HEK293 (cell line): ENCODE results near the gene SGMS1.

Experiments used
- CTCF ChIA-PET: fragments of 350-600 bp; formaldehyde crosslinking; extraction: SDS; loops from one replicate; lab custom pipeline; 2021; ENCODE audit warnings: antibody characterized with exemption; lab: Yijun Ruan, JAX
- POLR2A ChIA-PET: fragments of 300-600 bp; formaldehyde crosslinking; extraction: SDS; loops from one replicate; lab custom pipeline; 2020; ENCODE audit warnings: antibody characterized with exemption, inconsistent platforms; lab: Yijun Ruan, JAX
- H3K27ac ChIP-seq: fragments of 200-500 bp; sonication (Bioruptor generic); 2 replicates; pipeline ENCODE4 v1.5.1; 2014; ENCODE audit warnings: low read depth, low read length, control low read depth, inconsistent platforms; ENCODE audit errors: extremely low read depth
- H3K36me3 ChIP-seq, 2 experiments: fragments of 200-500 bp in 1 of 2; sonication (Bioruptor generic) in 1 of 2; 1 replicate in 1 of 2; 2 replicates in 1 of 2; pipeline ENCODE4 v1.5.1; 2014 to 2017; ENCODE audit warnings: inconsistent platforms in 2 of 2, low read length in 2 of 2; ENCODE audit not compliant: control insufficient read depth in 2 of 2, insufficient read depth in 1 of 2
- H3K4me1 ChIP-seq: fragments of 200-500 bp; sonication (Bioruptor generic); 2 replicates; pipeline ENCODE4 v1.5.1; 2014; ENCODE audit warnings: mild to moderate bottlenecking, low read length, inconsistent platforms; ENCODE audit not compliant: control insufficient read depth, insufficient read depth
- H3K4me3 ChIP-seq: 2 replicates; pipeline ENCODE4 v1.5.1; 2011; ENCODE audit warnings: low read depth, mild to moderate bottlenecking, control low read depth, low read length, moderate library complexity
- H3K9me3 ChIP-seq: fragments of 200-500 bp; sonication (Bioruptor generic); 2 replicates; pipeline ENCODE4 v1.5.1; 2014; ENCODE audit warnings: low read depth, low read length, inconsistent platforms; ENCODE audit not compliant: control insufficient read depth, insufficient read depth
- HOXD13 ChIP-seq: sonication (generic); formaldehyde crosslinking; IDR thresholded peaks from 2 replicates; pipeline ENCODE4 v1.8.0; 2022; ENCODE audit warnings: missing genetic modification reagents, borderline replicate concordance
- INSM2 ChIP-seq: fragments of 450-650 bp; formaldehyde crosslinking; IDR thresholded peaks from 2 replicates; pipeline ENCODE4 v1.5.1; 2016; ENCODE audit warnings: missing biosample characterization, missing genetic modification characterization
- KLF1 ChIP-seq: fragments of 450-650 bp; formaldehyde crosslinking; IDR thresholded peaks from 2 replicates; pipeline ENCODE4 v1.5.1; 2016; ENCODE audit warnings: missing biosample characterization, missing genetic modification characterization
- OSR2 ChIP-seq: fragments of 450-650 bp; formaldehyde crosslinking; IDR thresholded peaks from 2 replicates; pipeline ENCODE4 v1.5.1; 2016; ENCODE audit warnings: missing biosample characterization, missing genetic modification characterization
- PBX3 ChIP-seq: sonication (generic); formaldehyde crosslinking; IDR thresholded peaks from 2 replicates; pipeline ENCODE4 v1.8.1; 2022; ENCODE audit warnings: mild to moderate bottlenecking, moderate library complexity, missing genetic modification reagents
- SCRT1 ChIP-seq: fragments of 450-650 bp; formaldehyde crosslinking; IDR thresholded peaks from 2 replicates; pipeline ENCODE4 v1.5.1; 2016; ENCODE audit warnings: missing biosample characterization, missing genetic modification characterization, borderline replicate concordance
- SP7 ChIP-seq: fragments of 450-650 bp; formaldehyde crosslinking; IDR thresholded peaks from 2 replicates; pipeline ENCODE4 v1.5.1; 2016; ENCODE audit warnings: missing biosample characterization, missing genetic modification characterization
- ZBTB49 ChIP-seq: fragments of 450-650 bp; formaldehyde crosslinking; IDR thresholded peaks from 2 replicates; pipeline ENCODE4 v1.5.1; 2016; ENCODE audit warnings: missing biosample characterization, missing genetic modification characterization, low read depth
- ZFP3 ChIP-seq: fragments of 450-650 bp; formaldehyde crosslinking; IDR thresholded peaks from 2 replicates; pipeline ENCODE4 v1.5.1; 2016; ENCODE audit warnings: low read depth, missing biosample characterization, missing genetic modification characterization
- ZFP37 ChIP-seq: fragments of 450-650 bp; formaldehyde crosslinking; IDR thresholded peaks from 2 replicates; pipeline ENCODE4 v1.5.1; 2016; ENCODE audit warnings: missing biosample characterization, missing genetic modification characterization
- ZFP69B ChIP-seq: fragments of 450-650 bp; formaldehyde crosslinking; IDR thresholded peaks from 2 replicates; pipeline ENCODE4 v1.5.1; 2016; ENCODE audit warnings: missing biosample characterization, missing genetic modification characterization
- ZNF140 ChIP-seq: fragments of 450-650 bp; formaldehyde crosslinking; IDR thresholded peaks from 2 replicates; pipeline ENCODE4 v1.5.1; 2016; ENCODE audit warnings: missing biosample characterization, missing genetic modification characterization
- ZNF184 ChIP-seq: fragments of 450-650 bp; IDR thresholded peaks from 2 replicates; pipeline ENCODE4 v1.5.1; 2018; ENCODE audit warnings: missing biosample characterization, mild to moderate bottlenecking, missing genetic modification characterization
- ZNF211 ChIP-seq: fragments of 450-650 bp; formaldehyde crosslinking; IDR thresholded peaks from 2 replicates; pipeline ENCODE4 v1.5.1; 2016; ENCODE audit warnings: low read depth, missing biosample characterization, missing genetic modification characterization
- ZNF302 ChIP-seq: fragments of 450-650 bp; formaldehyde crosslinking; IDR thresholded peaks from 2 replicates; pipeline ENCODE4 v1.5.1; 2016; ENCODE audit warnings: missing biosample characterization, missing genetic modification characterization, low read depth
- ZNF311 ChIP-seq: fragments of 450-650 bp; formaldehyde crosslinking; IDR thresholded peaks from 2 replicates; pipeline ENCODE4 v1.5.1; 2017; ENCODE audit warnings: missing biosample characterization, missing genetic modification characterization, borderline replicate concordance
- ZNF362 ChIP-seq: fragments of 450-650 bp; formaldehyde crosslinking; IDR thresholded peaks from 2 replicates; pipeline ENCODE4 v1.5.1; 2016; ENCODE audit warnings: missing biosample characterization, missing genetic modification characterization
- ZNF366 ChIP-seq: fragments of 450-650 bp; formaldehyde crosslinking; conservative IDR thresholded peaks from 2 replicates; pipeline ENCODE4 v1.5.1; 2016; ENCODE audit warnings: missing biosample characterization, missing genetic modification characterization
- ZNF558 ChIP-seq: fragments of 450-650 bp; formaldehyde crosslinking; IDR thresholded peaks from 2 replicates; pipeline ENCODE4 v1.5.1; 2016; ENCODE audit warnings: missing biosample characterization, missing genetic modification characterization
- ZNF621 ChIP-seq: fragments of 450-650 bp; formaldehyde crosslinking; IDR thresholded peaks from 2 replicates; pipeline ENCODE4 v1.5.1; 2017; ENCODE audit warnings: missing biosample characterization, missing genetic modification characterization
- ZNF664 ChIP-seq: fragments of 450-650 bp; formaldehyde crosslinking; IDR thresholded peaks from 2 replicates; pipeline ENCODE4 v1.5.1; 2016; ENCODE audit warnings: missing biosample characterization, missing genetic modification characterization
- ZNF677 ChIP-seq: fragments of 450-650 bp; IDR thresholded peaks from 2 replicates; pipeline ENCODE4 v1.5.0; 2018; ENCODE audit warnings: missing biosample characterization, mild to moderate bottlenecking, missing genetic modification characterization, moderate library complexity
- ZNF768 ChIP-seq: fragments of 450-650 bp; formaldehyde crosslinking; IDR thresholded peaks from 2 replicates; pipeline ENCODE4 v1.5.1; 2018; ENCODE audit warnings: missing biosample characterization, mild to moderate bottlenecking, missing genetic modification characterization

SGMS1 gene

GRCh38 chr10:50438049-50438936 is 185.5 kb downstream of the SGMS1 start:
- Histone ChIP-seq H3K36me3 (no peaks in the 10 kb centered on the region), H3K27ac (no peak overlapping the region), H3K9me3 (no peaks in the 10 kb centered on the region), H3K4me1 (no peaks in the 10 kb centered on the region), H3K4me3 (no peak overlapping the region)
- ChIA-PET CTCF (interaction anchor here (1.2 to 1.6 kb wide), 2 partner anchors 14 to 17 kb away, joined by 3 read pairs; no protein-coding TSS in a partner anchor), POLR2A (no interaction called here)
- TF ChIP-seq ZNF664 (tag by site-specific recombination), result no peak
- TF ChIP-seq, all 188 proteins: peak for 0

GRCh38 chr10:50437248-50437647 is 186.5 kb downstream of the SGMS1 start:
- no peak for TF ChIP-seq OSR2 (tag by site-specific recombination)
- TF ChIP-seq ZNF211 (tag by site-specific recombination), result no peak
- no peak for TF ChIP-seq INSM2 (tag by site-specific recombination)
- TF ChIP-seq ZNF366, result no peak
- TF ChIP-seq ZNF302, result no peak
- no peak for TF ChIP-seq HOXD13 (CRISPR knock-in tag)
- no peak for TF ChIP-seq PBX3 (CRISPR knock-in tag)
- no peak for TF ChIP-seq ZFP3 (tag by site-specific recombination)
- no peak for TF ChIP-seq ZNF184
- TF ChIP-seq ZNF768 (tag by site-specific recombination), result no peak
- TF ChIP-seq ZNF677 (tag by site-specific recombination), result no peak
- TF ChIP-seq KLF1 (tag by site-specific recombination), result no peak
- no peak for TF ChIP-seq ZNF621 (tag by site-specific recombination)
- TF ChIP-seq SP7 (tag by site-specific recombination), result no peak
- TF ChIP-seq ZFP37, result no peak
- no peak for TF ChIP-seq SCRT1 (tag by site-specific recombination)
- Histone ChIP-seq H3K4me3 (no peak overlapping the region), H3K9me3 (no peaks in the 10 kb centered on the region), H3K4me1 (no peaks in the 10 kb centered on the region), H3K36me3 (no peaks in the 10 kb centered on the region), H3K27ac (no peak overlapping the region)
- ChIA-PET CTCF (no interaction called here), POLR2A (no interaction called here)

GRCh38 chr10:50436805-50437204 is 187.0 kb downstream of the SGMS1 start:
- no peak overlapping the region for H3K27ac ChIP-seq
- POLR2A ChIA-PET, result no interaction called here
- no peaks in the 10 kb centered on the region for H3K36me3 ChIP-seq
- no peaks in the 10 kb centered on the region for H3K9me3 ChIP-seq
- TF ChIP-seq ZBTB49 (no peak), ZNF140 (tag by site-specific recombination) (no peak), ZFP69B (tag by site-specific recombination) (no peak), ZNF366 (no peak), ZNF362 (no peak), ZNF311 (tag by site-specific recombination) (no peak), ZNF558 (tag by site-specific recombination) (no peak)
- TF ChIP-seq, all 188 proteins: peak for 0
- H3K4me3 ChIP-seq, result no peak overlapping the region
- CTCF ChIA-PET, result no interaction called here
- H3K4me1 ChIP-seq, result no peaks in the 10 kb centered on the region
